Activated CD8-positive, alpha-beta memory T cell treated with anti-CD3 and anti-CD28 coated beads for 24 hours (primary cell): ENCODE measurements around the gene MADD.

ENCODE experiments used
- DNase-seq: peaks from one replicate; pipeline ENCODE4 v3.0.0-alpha.2; 2020

The MADD gene

GRCh38 chr11:47269829-47270305 lies at the start of gene MADD:
Gene MADD (plus strand): TSS chr11:47270133.
- DNase-seq, result no peak

- DNase-seq, result no peak
Observed at GRCh38 chr11:47220401-47220821, 49.5 kb upstream of the MADD start.

- DNase-seq, result no peak
Observed at GRCh38 chr11:47222696-47223095, 47.2 kb upstream of the MADD start.

- no peak for DNase-seq
Observed at GRCh38 chr11:47225552-47226400, 44.2 kb upstream of the MADD start.

GRCh38 chr11:47229161-47229560 lies 40.8 kb upstream of the MADD start:
- DNase-seq, result no peak

- DNase-seq, result no peak
Observed at GRCh38 chr11:47233051-47233450, 36.9 kb upstream of the MADD start.

- no peak for DNase-seq
Observed at GRCh38 chr11:47233989-47234668, 35.8 kb upstream of the MADD start.

GRCh38 chr11:47234669-47235100 lies 35.2 kb upstream of the MADD start:
- DNase-seq, result peak; percentile 68

- DNase-seq, result no peak
Observed at GRCh38 chr11:47235163-47235562, 34.8 kb upstream of the MADD start.

- no peak for DNase-seq
Observed at GRCh38 chr11:47236482-47236881, 33.5 kb upstream of the MADD start.

GRCh38 chr11:47239852-47240251 lies 30.1 kb upstream of the MADD start:
- no peak for DNase-seq

- no peak for DNase-seq
Observed at GRCh38 chr11:47241841-47242301, 28.1 kb upstream of the MADD start.

GRCh38 chr11:47242596-47243192 lies 27.2 kb upstream of the MADD start:
- DNase-seq, result no peak

GRCh38 chr11:47243454-47243853 lies 26.5 kb upstream of the MADD start:
- DNase-seq, result no peak

- DNase-seq, result no peak
Observed at GRCh38 chr11:47244448-47245350, 25.2 kb upstream of the MADD start.

GRCh38 chr11:47245611-47246357 lies 24.1 kb upstream of the MADD start:
- no peak for DNase-seq

GRCh38 chr11:47247502-47247901 lies 22.4 kb upstream of the MADD start:
- no peak for DNase-seq

- no peak for DNase-seq
Observed at GRCh38 chr11:47248304-47248663, 21.6 kb upstream of the MADD start.

- DNase-seq, result peak; percentile 95
Observed at GRCh38 chr11:47248664-47249377, 21.1 kb upstream of the MADD start, which contains the start of gene ACP2. Gene ACP2 (minus strand): TSS chr11:47248814. CDS start chr11:47248789, 25 bp downstream.

- no peak for DNase-seq
Observed at GRCh38 chr11:47249378-47249715, 20.6 kb upstream of the MADD start.

- DNase-seq, result no peak
Observed at GRCh38 chr11:47251751-47252150, 18.2 kb upstream of the MADD start.
